ENCODE data around the gene ALX3. TPM values are rescaled to one million over a fixed set of nuclear protein-coding genes. Genes with fewer than 3 reads are reported as not detected.

The ALX3 gene
- total RNA-seq = not detected
- long read RNA-seq, partial matches to known transcripts = 0 of 2 reads
- long read RNA-seq, other reads (novel, unspliced or antisense) = 2 of 2 reads

DNA sequence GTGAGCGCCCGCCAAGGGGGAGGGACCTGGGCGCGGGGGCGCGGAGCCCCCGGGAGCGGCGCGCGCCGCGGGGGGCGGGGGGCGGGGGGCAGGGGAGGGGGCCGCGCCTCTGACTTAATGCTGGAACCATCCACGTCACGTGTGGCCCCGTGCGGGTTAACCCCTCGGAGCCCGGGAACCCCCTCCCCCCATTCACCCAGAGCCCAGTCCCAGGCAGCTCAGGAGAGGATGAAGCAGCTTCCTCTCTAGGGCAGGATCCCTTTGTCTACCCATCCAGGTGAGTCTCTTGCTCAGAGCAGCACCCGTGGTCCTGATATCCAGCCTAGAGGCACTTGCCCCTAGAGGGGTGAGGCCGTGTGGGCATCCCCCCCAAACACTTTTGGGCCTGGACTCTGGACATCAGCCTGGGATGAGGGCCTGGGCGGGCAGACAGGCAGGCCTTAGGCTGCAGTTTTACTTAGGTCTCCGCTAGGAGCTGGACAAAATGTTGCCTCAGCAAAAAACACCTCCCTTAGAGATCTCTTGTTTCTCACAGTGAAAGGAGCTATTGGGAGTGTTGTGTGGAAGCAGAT is at the start of gene ALX3:
TSS of gene ALX3 (minus strand) at position 2 of the 572 bp plus-strand sequence. CDS start 60 bp downstream, outside the sequence.
- no peak for DNase-seq
- Histone ChIP-seq H3K27me3 (peaks cover 72% of the 10 kb centered on the region), H3K4me3 (peak within 1 kb of the TSS; percentile 26), H3K4me1 (peaks cover 22% of the 10 kb centered on the region), H3K27ac (no peak within 1 kb of the TSS), H3K36me3 (no peaks in the 10 kb centered on the region), H3K9me3 (no peaks in the 10 kb centered on the region)
- TF ChIP-seq, protein P1, sequence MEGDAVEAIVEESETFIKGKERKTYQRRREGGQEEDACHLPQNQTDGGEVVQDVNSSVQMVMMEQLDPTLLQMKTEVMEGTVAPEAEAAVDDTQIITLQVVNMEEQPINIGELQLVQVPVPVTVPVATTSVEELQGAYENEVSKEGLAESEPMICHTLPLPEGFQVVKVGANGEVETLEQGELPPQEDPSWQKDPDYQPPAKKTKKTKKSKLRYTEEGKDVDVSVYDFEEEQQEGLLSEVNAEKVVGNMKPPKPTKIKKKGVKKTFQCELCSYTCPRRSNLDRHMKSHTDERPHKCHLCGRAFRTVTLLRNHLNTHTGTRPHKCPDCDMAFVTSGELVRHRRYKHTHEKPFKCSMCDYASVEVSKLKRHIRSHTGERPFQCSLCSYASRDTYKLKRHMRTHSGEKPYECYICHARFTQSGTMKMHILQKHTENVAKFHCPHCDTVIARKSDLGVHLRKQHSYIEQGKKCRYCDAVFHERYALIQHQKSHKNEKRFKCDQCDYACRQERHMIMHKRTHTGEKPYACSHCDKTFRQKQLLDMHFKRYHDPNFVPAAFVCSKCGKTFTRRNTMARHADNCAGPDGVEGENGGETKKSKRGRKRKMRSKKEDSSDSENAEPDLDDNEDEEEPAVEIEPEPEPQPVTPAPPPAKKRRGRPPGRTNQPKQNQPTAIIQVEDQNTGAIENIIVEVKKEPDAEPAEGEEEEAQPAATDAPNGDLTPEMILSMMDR (IDR thresholded peaks at IDR 0.05) = no peak
- ATAC-seq = no peak
- intact Hi-C loops (cut with DNase I) = no loop called here

DNA sequence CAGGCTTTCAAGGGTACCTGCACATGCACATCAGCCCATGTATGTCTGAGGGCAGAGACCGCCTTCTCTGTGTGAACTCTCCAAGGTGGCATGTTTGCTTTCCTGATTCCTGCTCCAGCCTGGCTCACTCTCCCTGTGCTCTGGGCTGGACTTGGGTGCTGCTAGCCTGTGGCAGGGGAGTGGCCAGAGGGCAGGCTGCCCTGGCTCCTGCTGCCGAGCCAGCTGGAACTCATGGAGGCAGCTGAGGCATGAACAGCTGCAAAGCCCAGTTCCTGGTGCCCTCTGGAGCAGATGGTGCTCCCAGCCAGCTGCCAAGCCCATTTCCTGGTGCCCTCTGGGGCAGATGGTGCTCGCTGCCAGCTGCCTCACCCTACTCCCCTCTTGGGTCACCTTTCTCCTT is 49.4 kb upstream of the ALX3 start:
- DNase-seq (no peak), ATAC-seq (no peak)
- H3K36me3 ChIP-seq = no peaks in the 10 kb centered on the region
- no peaks in the 10 kb centered on the region for H3K9me3 ChIP-seq
- no peak overlapping the region for H3K27ac ChIP-seq
- TF ChIP-seq, protein P1 (IDR thresholded peaks at IDR 0.05) = no peak
- peaks cover 14% of the 10 kb centered on the region for H3K27me3 ChIP-seq
- no peaks in the 10 kb centered on the region for H3K4me1 ChIP-seq
- intact Hi-C loops (cut with DNase I) = no loop called here
- no peak overlapping the region for H3K4me3 ChIP-seq

DNA sequence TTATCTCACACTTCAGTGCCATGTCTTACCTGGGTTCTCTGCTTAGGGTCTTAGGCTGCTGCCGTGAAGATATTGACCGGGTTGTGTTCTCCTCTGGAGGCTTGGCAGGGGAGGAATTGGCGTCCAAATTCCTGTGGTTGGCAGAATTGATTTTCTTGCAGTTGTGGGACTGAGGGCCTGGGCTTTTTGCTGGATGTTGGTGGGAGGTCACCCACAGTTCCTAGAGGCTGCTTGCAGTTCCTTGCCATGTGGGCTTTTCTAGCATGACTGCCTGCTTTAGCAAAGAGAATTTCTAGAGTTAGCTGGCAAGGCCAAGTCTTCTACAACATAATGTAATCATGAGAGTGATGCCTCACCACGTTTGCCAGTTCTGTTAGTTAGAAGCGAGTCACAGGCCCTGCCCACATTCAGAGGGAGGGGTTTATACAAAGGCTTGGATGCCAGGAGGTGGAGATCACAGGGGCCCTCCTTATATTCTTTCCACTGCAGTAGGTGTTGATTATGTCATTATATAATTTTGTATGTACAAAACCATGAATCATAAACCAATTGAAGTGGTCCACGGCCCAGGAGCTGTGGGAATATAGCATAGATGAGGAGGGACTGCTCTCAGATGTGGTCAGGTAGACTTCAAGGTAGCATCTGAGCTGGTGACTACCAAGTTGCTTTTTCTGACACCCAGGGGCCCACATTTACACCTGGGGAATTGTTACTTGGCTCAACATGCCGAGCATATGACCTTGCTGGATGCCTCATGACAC is 48.3 kb upstream of the ALX3 start:
- intact Hi-C loops (cut with DNase I) = no loop called here
- no peaks in the 10 kb centered on the region for H3K36me3 ChIP-seq
- ATAC-seq (no peak), DNase-seq (no peak)
- peaks cover 14% of the 10 kb centered on the region for H3K27me3 ChIP-seq
- no peaks in the 10 kb centered on the region for H3K4me1 ChIP-seq
- no peak overlapping the region for H3K4me3 ChIP-seq
- H3K27ac ChIP-seq = no peak overlapping the region
- H3K9me3 ChIP-seq = no peaks in the 10 kb centered on the region
- TF ChIP-seq, protein P1 (IDR thresholded peaks at IDR 0.05) = no peak

DNA sequence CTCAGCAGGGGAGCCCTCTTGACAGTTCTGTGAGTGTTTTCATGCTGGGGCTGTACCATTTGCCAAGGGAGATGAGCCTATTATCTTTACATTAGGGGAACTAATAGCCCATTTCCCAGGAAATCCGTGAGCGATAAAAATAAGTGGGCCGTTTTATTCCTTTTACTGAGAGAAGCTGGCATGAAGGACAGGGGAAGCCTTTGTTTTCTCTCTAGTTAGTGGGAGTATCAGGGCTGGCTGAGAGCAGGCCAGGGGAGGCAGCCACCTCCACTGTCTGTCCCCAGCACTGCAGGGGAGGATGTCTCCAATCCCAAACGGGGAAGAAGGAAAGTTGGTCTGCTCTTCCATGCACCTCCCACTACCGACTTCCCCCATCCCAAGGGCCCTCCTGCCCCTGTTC is 44.3 kb upstream of the ALX3 start:
- H3K4me3 ChIP-seq = no peak overlapping the region
- H3K36me3 ChIP-seq = no peaks in the 10 kb centered on the region
- H3K4me1 ChIP-seq = no peaks in the 10 kb centered on the region
- H3K9me3 ChIP-seq = no peaks in the 10 kb centered on the region
- TF ChIP-seq, protein P1 (IDR thresholded peaks at IDR 0.05) = no peak
- ATAC-seq (no peak), DNase-seq (no peak)
- no peak overlapping the region for H3K27ac ChIP-seq
- intact Hi-C loops (cut with DNase I) = no loop called here
- peaks cover 14% of the 10 kb centered on the region for H3K27me3 ChIP-seq

DNA sequence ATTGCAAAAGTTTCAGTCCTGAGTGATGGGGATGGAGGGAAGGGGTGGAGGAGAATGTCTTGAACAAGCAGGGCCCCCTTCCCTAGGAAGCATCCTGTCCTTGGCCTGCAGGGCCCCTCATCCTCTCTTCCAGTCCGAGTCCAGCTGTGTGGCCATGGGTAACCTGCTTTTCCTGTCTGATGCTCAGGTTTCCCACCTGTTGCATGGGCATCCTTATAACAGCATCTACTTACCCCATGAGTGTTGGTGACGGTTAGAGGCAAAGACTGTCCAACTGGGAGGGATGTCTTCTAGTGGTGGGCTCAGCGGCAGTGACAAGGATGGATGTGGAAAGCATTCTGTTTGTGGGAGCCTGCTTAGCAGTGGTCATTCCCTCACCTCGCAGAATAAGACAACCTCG is 43.7 kb upstream of the ALX3 start:
- H3K27ac ChIP-seq = no peak overlapping the region
- H3K4me3 ChIP-seq = no peak overlapping the region
- H3K4me1 ChIP-seq = no peaks in the 10 kb centered on the region
- no peak for ATAC-seq
- intact Hi-C loops (cut with DNase I) = no loop called here
- H3K27me3 ChIP-seq = peaks cover 14% of the 10 kb centered on the region
- TF ChIP-seq, protein P1 (IDR thresholded peaks at IDR 0.05) = no peak
- H3K9me3 ChIP-seq = no peaks in the 10 kb centered on the region
- no peak for DNase-seq
- no peaks in the 10 kb centered on the region for H3K36me3 ChIP-seq

All from upper lobe of right lung (tissue), 1 donor.